Measurements from ENCODE around the gene LONRF3. TPM values are rescaled to one million over a fixed set of nuclear protein-coding genes. Genes with fewer than 3 reads are reported as not detected.

The LONRF3 gene
- total and polyA plus RNA-seq, 4 experiments from 2014 or later, result 2.5 to 10.6 (median 5.7) TPM

DNA sequence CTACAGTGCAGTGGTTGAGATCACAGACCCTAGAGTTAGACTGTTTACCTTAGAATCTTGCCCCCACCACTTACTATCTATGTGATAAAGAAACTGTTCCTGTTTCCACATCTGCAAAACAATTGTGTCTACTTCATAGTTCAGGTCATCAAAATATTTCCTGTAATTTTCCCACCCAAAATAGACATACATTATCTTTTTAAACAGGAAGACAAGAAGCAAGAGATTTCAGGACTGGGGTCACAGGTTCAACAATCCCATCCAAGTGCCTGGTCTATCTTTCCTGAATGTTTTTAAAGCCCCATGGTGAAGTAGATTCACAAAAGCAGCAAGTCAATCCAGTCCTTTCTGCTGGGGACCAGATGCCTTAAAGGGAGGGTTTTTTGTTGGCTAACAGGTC, 56.6 kb downstream of the LONRF3 start:
- Mint-ChIP-seq H3K4me3 (no peak overlapping the region), H3K27ac (no peak overlapping the region), H3K4me1 (no peaks in the 10 kb centered on the region), H3K27me3 (no peaks in the 10 kb centered on the region), H3K36me3 (no peaks in the 10 kb centered on the region), H3K9me3 (peaks cover 0 to 10% (median 5%) of the 10 kb centered on the region in 8 donors)
- Histone ChIP-seq H3K4me1 (ENCODE audit: insufficient read depth, low read length) (no peaks in the 10 kb centered on the region), H3K36me3 (ENCODE audit: insufficient read depth, low read length) (no peaks in the 10 kb centered on the region), H3K4me3 (ENCODE audit: low read length in 2 of 2) (no peak overlapping the region), H3K27ac (ENCODE audit: low read depth, low read length) (no peak overlapping the region), H3K9me3 (ENCODE audit: control insufficient read depth in 1 of 2, low read length in 2 of 2) (no peaks in the 10 kb centered on the region), H3K27me3 (ENCODE audit: insufficient read depth, low read length) (no peaks in the 10 kb centered on the region)
- ChIA-PET POLR2A (ENCODE audit: partially characterized antibody) (no interaction called here), CTCF (ENCODE audit: partially characterized antibody) (no interaction called here)
- no peak for DNase-seq
- intact Hi-C loops (cut with micrococcal nuclease), result no loop called here

- POLR2A ChIA-PET (ENCODE audit: partially characterized antibody), result interaction anchor here (0.7 kb wide), 1 partner anchor 252 kb away, joined by 3 read pairs; no protein-coding TSS in a partner anchor
- no peak for DNase-seq
- Histone ChIP-seq H3K9me3 (ENCODE audit: control insufficient read depth in 1 of 2, low read length in 2 of 2) (no peaks in the 10 kb centered on the region), H3K27ac (ENCODE audit: low read depth, low read length) (no peak overlapping the region), H3K27me3 (ENCODE audit: insufficient read depth, low read length) (no peaks in the 10 kb centered on the region), H3K36me3 (ENCODE audit: insufficient read depth, low read length) (no peaks in the 10 kb centered on the region), H3K4me3 (ENCODE audit: low read length in 2 of 2) (no peak overlapping the region), H3K4me1 (ENCODE audit: insufficient read depth, low read length) (no peaks in the 10 kb centered on the region)
- Mint-ChIP-seq H3K4me1 (no peaks in the 10 kb centered on the region), H3K36me3 (no peaks in the 10 kb centered on the region), H3K27me3 (no peaks in the 10 kb centered on the region), H3K27ac (no peak overlapping the region), H3K4me3 (no peak overlapping the region), H3K9me3 (peaks cover 0 to 10% (median 4%) of the 10 kb centered on the region in 8 donors)
- CTCF ChIA-PET (ENCODE audit: partially characterized antibody), result no interaction called here
- intact Hi-C loops (cut with micrococcal nuclease), result no loop called here
Measured at GRCh38 chrX:119036107-119037029, 62.0 kb downstream of the LONRF3 start.

DNA sequence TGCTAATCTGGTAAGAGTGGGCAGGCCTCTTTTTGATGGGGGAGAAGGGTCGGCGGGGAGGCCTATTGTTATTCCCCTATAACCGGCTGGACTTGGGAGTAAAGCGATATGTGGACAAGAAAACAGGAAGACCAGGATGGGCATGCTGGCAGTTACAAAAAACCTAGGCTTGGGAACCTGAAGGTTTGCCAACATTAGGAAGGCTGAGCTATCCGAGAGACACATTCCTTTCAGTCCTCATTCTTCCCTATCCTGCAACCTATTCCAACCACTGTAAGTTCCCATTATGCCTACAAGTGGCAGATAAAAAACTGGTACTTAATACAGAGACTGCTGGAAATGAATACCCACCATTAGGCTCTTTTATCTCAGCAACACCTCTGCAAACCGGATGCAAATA, 66.0 kb downstream of the LONRF3 start:
- CTCF ChIA-PET (ENCODE audit: partially characterized antibody), result no interaction called here
- no peak overlapping the region for H3K4me3 ChIP-seq (ENCODE audit: low read length in 2 of 2)
- DNase-seq, result no peak
- no peaks in the 10 kb centered on the region for H3K36me3 ChIP-seq (ENCODE audit: insufficient read depth, low read length)
- H3K27me3 ChIP-seq (ENCODE audit: insufficient read depth, low read length), result no peaks in the 10 kb centered on the region
- intact Hi-C loops (cut with micrococcal nuclease), result no loop called here
- no peak overlapping the region for H3K4me3 Mint-ChIP-seq
- H3K4me1 ChIP-seq (ENCODE audit: insufficient read depth, low read length), result no peaks in the 10 kb centered on the region
- H3K36me3 Mint-ChIP-seq, result no peaks in the 10 kb centered on the region
- no peaks in the 10 kb centered on the region for H3K27me3 Mint-ChIP-seq
- no peak overlapping the region for H3K27ac ChIP-seq (ENCODE audit: low read depth, low read length)
- POLR2A ChIA-PET (ENCODE audit: partially characterized antibody), result no interaction called here
- H3K9me3 ChIP-seq (ENCODE audit: control insufficient read depth in 1 of 2, low read length in 2 of 2), result no peaks in the 10 kb centered on the region
- H3K4me1 Mint-ChIP-seq, result no peaks in the 10 kb centered on the region
- H3K27ac Mint-ChIP-seq, result no peak overlapping the region
- no peaks in the 10 kb centered on the region for H3K9me3 Mint-ChIP-seq

DNA sequence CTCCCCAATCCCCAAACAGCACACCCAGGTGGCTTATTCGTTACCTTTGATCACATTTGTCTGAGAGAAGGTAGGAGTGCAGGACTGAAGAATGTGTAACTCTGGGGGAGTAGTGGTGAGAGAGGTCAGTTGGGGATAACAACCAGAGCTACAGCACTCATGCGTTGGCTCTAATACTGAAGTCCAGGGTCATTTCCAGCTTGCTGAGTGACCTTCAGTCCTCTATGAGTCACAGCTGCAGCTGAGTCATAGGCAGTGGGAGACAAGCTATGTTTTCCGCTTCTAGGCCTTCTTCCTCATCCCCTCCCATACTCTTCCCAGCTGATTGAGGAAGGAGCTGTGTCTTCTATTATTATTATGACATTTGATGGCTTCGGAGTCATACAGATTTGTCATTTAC, 66.8 kb downstream of the LONRF3 start:
- Histone ChIP-seq H3K27me3 (ENCODE audit: insufficient read depth, low read length) (no peaks in the 10 kb centered on the region), H3K4me3 (ENCODE audit: low read length in 2 of 2) (no peak overlapping the region), H3K27ac (ENCODE audit: low read depth, low read length) (no peak overlapping the region), H3K4me1 (ENCODE audit: insufficient read depth, low read length) (no peaks in the 10 kb centered on the region), H3K9me3 (ENCODE audit: control insufficient read depth in 1 of 2, low read length in 2 of 2) (no peaks in the 10 kb centered on the region), H3K36me3 (ENCODE audit: insufficient read depth, low read length) (no peaks in the 10 kb centered on the region)
- no peaks in the 10 kb centered on the region for H3K36me3 Mint-ChIP-seq
- CTCF ChIA-PET (ENCODE audit: partially characterized antibody), result no interaction called here
- H3K9me3 Mint-ChIP-seq, result no peaks in the 10 kb centered on the region
- no peak overlapping the region for H3K4me3 Mint-ChIP-seq
- POLR2A ChIA-PET (ENCODE audit: partially characterized antibody), result no interaction called here
- DNase-seq, result no peak
- no peaks in the 10 kb centered on the region for H3K27me3 Mint-ChIP-seq
- H3K27ac Mint-ChIP-seq, result no peak overlapping the region
- no peaks in the 10 kb centered on the region for H3K4me1 Mint-ChIP-seq
- intact Hi-C loops (cut with micrococcal nuclease), result no loop called here

- no peaks in the 10 kb centered on the region for H3K4me1 ChIP-seq (ENCODE audit: insufficient read depth, low read length)
- Mint-ChIP-seq H3K4me3 (no peak overlapping the region), H3K36me3 (no peaks in the 10 kb centered on the region), H3K27ac (no peak overlapping the region), H3K9me3 (no peaks in the 10 kb centered on the region), H3K27me3 (peaks cover 1 to 4% of the 10 kb centered on the region in 2 donors), H3K4me1 (no peaks in the 10 kb centered on the region)
- DNase-seq, result no peak
- H3K36me3 ChIP-seq (ENCODE audit: insufficient read depth, low read length), result no peaks in the 10 kb centered on the region
- intact Hi-C loops (cut with micrococcal nuclease), result no loop called here
- CTCF ChIA-PET (ENCODE audit: partially characterized antibody), result no interaction called here
- no peak overlapping the region for H3K27ac ChIP-seq (ENCODE audit: low read depth, low read length)
- H3K4me3 ChIP-seq (ENCODE audit: low read length in 2 of 2), result no peak overlapping the region
- H3K9me3 ChIP-seq (ENCODE audit: control insufficient read depth in 1 of 2, low read length in 2 of 2), result no peaks in the 10 kb centered on the region
- POLR2A ChIA-PET (ENCODE audit: partially characterized antibody), result no interaction called here
- no peaks in the 10 kb centered on the region for H3K27me3 ChIP-seq (ENCODE audit: insufficient read depth, low read length)
Measured at GRCh38 chrX:119042040-119042439, 67.6 kb downstream of the LONRF3 start.

DNA sequence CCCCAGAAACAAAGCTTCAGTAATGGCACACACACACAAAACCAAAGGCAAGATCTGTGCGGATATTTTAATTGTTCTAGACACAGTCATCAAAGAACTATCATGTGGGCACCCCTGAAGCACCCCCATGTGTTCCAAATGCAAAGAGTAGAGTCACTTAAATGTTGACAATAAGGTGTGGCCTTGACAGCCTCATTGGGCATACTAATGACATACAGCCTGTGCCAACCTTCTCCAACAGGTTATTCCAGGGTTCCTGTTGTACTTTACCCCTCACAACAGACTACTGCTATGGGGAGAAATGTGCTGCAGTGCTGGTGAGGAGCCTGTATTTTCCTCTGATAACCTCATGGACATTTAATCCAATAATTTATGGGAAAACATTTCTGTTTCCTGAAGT, 68.6 kb downstream of the LONRF3 start:
- H3K4me3 Mint-ChIP-seq, result no peak overlapping the region
- Histone ChIP-seq H3K27me3 (ENCODE audit: insufficient read depth, low read length) (no peaks in the 10 kb centered on the region), H3K9me3 (ENCODE audit: control insufficient read depth in 1 of 2, low read length in 2 of 2) (no peaks in the 10 kb centered on the region), H3K4me1 (ENCODE audit: insufficient read depth, low read length) (no peaks in the 10 kb centered on the region), H3K4me3 (ENCODE audit: low read length in 2 of 2) (no peak overlapping the region), H3K27ac (ENCODE audit: low read depth, low read length) (no peak overlapping the region), H3K36me3 (ENCODE audit: insufficient read depth, low read length) (no peaks in the 10 kb centered on the region)
- no peaks in the 10 kb centered on the region for H3K36me3 Mint-ChIP-seq
- no peaks in the 10 kb centered on the region for H3K4me1 Mint-ChIP-seq
- CTCF ChIA-PET (ENCODE audit: partially characterized antibody), result no interaction called here
- H3K27ac Mint-ChIP-seq, result no peak overlapping the region
- peaks cover 3 to 5% of the 10 kb centered on the region in 2 donors for H3K27me3 Mint-ChIP-seq
- POLR2A ChIA-PET (ENCODE audit: partially characterized antibody), result no interaction called here
- intact Hi-C loops (cut with micrococcal nuclease), result no loop called here
- DNase-seq, result no peak
- H3K9me3 Mint-ChIP-seq, result no peaks in the 10 kb centered on the region

DNA sequence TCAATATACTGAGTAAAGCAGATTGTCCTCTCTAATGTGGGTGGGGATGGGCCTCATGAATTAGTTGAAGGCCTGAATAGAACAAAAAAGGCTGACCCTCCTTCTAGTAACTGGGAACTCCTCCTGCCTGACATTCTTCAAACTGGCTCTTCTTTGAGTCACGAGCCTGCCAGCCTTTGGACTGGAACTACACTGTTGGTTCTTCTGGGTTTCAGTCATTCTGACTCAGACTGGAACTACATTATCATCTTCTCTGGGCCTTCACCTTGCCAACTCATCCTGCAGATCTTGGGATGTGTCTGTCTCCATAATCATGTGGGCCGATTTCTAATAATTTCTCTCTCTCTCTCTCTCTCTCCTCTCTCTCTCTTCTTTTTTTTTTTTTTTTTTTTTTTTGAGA, 71.5 kb downstream of the LONRF3 start:
- intact Hi-C loops (cut with micrococcal nuclease), result no loop called here
- no peaks in the 10 kb centered on the region for H3K9me3 ChIP-seq (ENCODE audit: control insufficient read depth in 1 of 2, low read length in 2 of 2)
- Mint-ChIP-seq H3K9me3 (peaks cover 0 to 2% (median 0%) of the 10 kb centered on the region in 8 donors), H3K36me3 (no peaks in the 10 kb centered on the region), H3K27me3 (peaks cover 8 to 9% of the 10 kb centered on the region in 2 donors), H3K4me3 (no peak overlapping the region), H3K27ac (no peak overlapping the region), H3K4me1 (no peaks in the 10 kb centered on the region)
- POLR2A ChIA-PET (ENCODE audit: partially characterized antibody), result no interaction called here
- no peak overlapping the region for H3K27ac ChIP-seq (ENCODE audit: low read depth, low read length)
- CTCF ChIA-PET (ENCODE audit: partially characterized antibody), result no interaction called here
- no peaks in the 10 kb centered on the region for H3K27me3 ChIP-seq (ENCODE audit: insufficient read depth, low read length)
- no peaks in the 10 kb centered on the region for H3K36me3 ChIP-seq (ENCODE audit: insufficient read depth, low read length)
- H3K4me1 ChIP-seq (ENCODE audit: insufficient read depth, low read length), result no peaks in the 10 kb centered on the region
- DNase-seq, result no peak
- no peak overlapping the region for H3K4me3 ChIP-seq (ENCODE audit: low read length in 2 of 2)

All from CD4-positive, alpha-beta memory T cell (primary cell).